Smooth muscle cell (in vitro differentiated cells): ENCODE results near the gene SERPINE2. TPM values are rescaled to one million over a fixed set of nuclear protein-coding genes. Genes with fewer than 3 reads are reported as not detected.
A peak's percentile ranks its signal among the peaks of the same experiment; 100 is the strongest.

Experiments used
- DNase-seq: peaks from one replicate; lab custom pipeline; 2025; ENCODE audit not compliant: unreplicated experiment; lab: John Stamatoyannopoulos, UW
- H2AFZ ChIP-seq: fragments of 200-600 bp; sonication (generic); 2 replicates; pipeline ENCODE4 v1.6.0; 2016; ENCODE audit warnings: antibody characterized with exemption, low read depth, mild to moderate bottlenecking
- H3F3A ChIP-seq: fragments of 200-600 bp; sonication (generic); 2 replicates; pipeline ENCODE4 v1.6.0; 2017; ENCODE audit warnings: antibody characterized with exemption, low read depth
- H3K27ac ChIP-seq: fragments of 200-600 bp; sonication (generic); 2 replicates; pipeline ENCODE4 v1.5.1; 2016; ENCODE audit warnings: low read depth, mild to moderate bottlenecking
- H3K27me3 ChIP-seq: fragments of 200-600 bp; sonication (generic); 2 replicates; pipeline ENCODE4 v1.6.1; 2016; ENCODE audit warnings: low read depth, mild to moderate bottlenecking
- H3K36me3 ChIP-seq: fragments of 200-600 bp; sonication (generic); 2 replicates; pipeline ENCODE4 v1.5.1; 2016; ENCODE audit warnings: low read depth
- H3K4me1 ChIP-seq: fragments of 200-600 bp; sonication (generic); 2 replicates; pipeline ENCODE4 v1.5.1; 2016; ENCODE audit warnings: low read depth
- H3K4me2 ChIP-seq: fragments of 200-600 bp; sonication (generic); 2 replicates; pipeline ENCODE4 v1.6.0; 2016; ENCODE audit warnings: mild to moderate bottlenecking
- H3K4me3 ChIP-seq: fragments of 200-600 bp; sonication (generic); 2 replicates; pipeline ENCODE4 v1.5.1; 2016; ENCODE audit warnings: mild to moderate bottlenecking
- H3K79me2 ChIP-seq: fragments of 200-600 bp; sonication (generic); 2 replicates; pipeline ENCODE4 v1.6.0; 2016; ENCODE audit warnings: low read depth, mild to moderate bottlenecking
- H3K9ac ChIP-seq: fragments of 200-600 bp; sonication (generic); 2 replicates; pipeline ENCODE4 v1.6.0; 2016; ENCODE audit warnings: low read depth
- H3K9me3 ChIP-seq: fragments of 200-600 bp; sonication (generic); replicated peaks from 2 replicates; pipeline ENCODE4 v1.5.1; 2016; ENCODE audit warnings: low read depth
- H4K20me1 ChIP-seq: fragments of 200-600 bp; sonication (generic); 2 replicates; pipeline ENCODE4 v1.6.0; 2016; ENCODE audit warnings: low read depth
- WGBS: methylation state at CpG from one replicate; pipeline ENCODE4 v1.1.7; 2016; ENCODE audit warnings: low lambda C conversion rate; 5-methylcytosine and 5-hydroxymethylcytosine counted together
- polyA plus RNA-seq: library from polyadenylated mRNA; unstranded; fragments of >200 nt; fragmentation: Nextera tagmentation; extraction: Ambion mirVana; gene quantifications from 2 replicates; pipeline ENCODE4 v1.2.1, GENCODE V29; 2016
- total RNA-seq: library from RNA; depleted of rRNA; stranded (reverse); fragments of >200 nt; gene quantifications from 2 replicates; pipeline ENCODE4 v1.2.3, GENCODE V29; 2014
- TF ChIP-seq, protein P1 (sequence below): fragments of 200-600 bp; sonication (generic); IDR thresholded peaks from 2 replicates; pipeline ENCODE4 v1.5.1; 2017; ENCODE audit warnings: borderline replicate concordance, mild to moderate bottlenecking, antibody characterized with exemption; ENCODE audit not compliant: insufficient read depth, poor library complexity, severe bottlenecking

SERPINE2 gene
- total and polyA plus RNA-seq, 2 experiments from 2014 or later = 2,183 to 3,094 TPM

DNA sequence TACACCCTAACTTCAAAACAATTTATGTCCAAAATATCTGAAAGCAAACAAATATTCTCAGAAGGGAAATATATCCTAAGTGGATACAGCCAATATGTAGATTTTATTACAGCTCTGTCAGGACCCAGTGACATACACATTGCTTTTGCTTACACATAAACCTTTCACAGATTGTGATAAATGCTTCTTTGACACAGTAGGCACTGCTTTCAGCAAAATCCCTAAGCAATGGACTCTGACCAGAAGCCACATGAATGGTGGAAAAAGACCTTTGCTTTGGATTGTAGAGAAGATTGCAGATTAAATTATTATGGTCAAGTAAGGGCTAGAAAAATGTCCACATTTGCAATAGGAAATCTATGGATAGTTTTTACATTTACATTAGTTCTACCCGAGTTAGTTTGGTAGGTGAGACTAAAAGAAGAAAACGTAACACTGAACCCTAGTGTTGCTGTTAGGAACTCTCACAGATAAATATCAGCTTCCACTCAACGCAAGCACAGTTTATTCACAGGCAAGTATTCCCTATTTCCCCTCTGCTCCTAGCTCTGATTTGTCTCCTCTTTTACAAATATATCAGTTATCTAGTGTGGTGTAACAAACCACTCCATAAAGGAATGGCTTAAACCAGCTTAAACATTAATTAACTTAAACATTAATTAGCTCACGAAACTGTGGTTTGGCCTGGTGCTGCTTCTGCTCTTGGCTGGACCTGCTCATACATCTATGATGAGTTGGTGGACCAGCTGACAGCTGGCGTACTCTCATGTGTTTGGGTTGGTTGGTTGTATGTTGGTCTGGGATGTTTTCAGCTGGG is 23.6 kb upstream of the SERPINE2 start:
- Histone ChIP-seq H2AFZ (peak overlapping the region; percentile 24), H3K27ac (no peak overlapping the region), H3K27me3 (no peaks in the 10 kb centered on the region), H3K36me3 (no peaks in the 10 kb centered on the region), H4K20me1 (no peaks in the 10 kb centered on the region), H3K79me2 (no peaks in the 10 kb centered on the region), H3K9me3 (no peaks in the 10 kb centered on the region), H3K4me1 (no peaks in the 10 kb centered on the region), H3K9ac (no peak overlapping the region), H3K4me3 (no peak overlapping the region), H3K4me2 (peak overlapping the region; percentile 20), H3F3A (no peaks in the 10 kb centered on the region)
- WGBS = 46% methylated on average over 5 of the region's 5 CpGs
- TF ChIP-seq, protein P1, sequence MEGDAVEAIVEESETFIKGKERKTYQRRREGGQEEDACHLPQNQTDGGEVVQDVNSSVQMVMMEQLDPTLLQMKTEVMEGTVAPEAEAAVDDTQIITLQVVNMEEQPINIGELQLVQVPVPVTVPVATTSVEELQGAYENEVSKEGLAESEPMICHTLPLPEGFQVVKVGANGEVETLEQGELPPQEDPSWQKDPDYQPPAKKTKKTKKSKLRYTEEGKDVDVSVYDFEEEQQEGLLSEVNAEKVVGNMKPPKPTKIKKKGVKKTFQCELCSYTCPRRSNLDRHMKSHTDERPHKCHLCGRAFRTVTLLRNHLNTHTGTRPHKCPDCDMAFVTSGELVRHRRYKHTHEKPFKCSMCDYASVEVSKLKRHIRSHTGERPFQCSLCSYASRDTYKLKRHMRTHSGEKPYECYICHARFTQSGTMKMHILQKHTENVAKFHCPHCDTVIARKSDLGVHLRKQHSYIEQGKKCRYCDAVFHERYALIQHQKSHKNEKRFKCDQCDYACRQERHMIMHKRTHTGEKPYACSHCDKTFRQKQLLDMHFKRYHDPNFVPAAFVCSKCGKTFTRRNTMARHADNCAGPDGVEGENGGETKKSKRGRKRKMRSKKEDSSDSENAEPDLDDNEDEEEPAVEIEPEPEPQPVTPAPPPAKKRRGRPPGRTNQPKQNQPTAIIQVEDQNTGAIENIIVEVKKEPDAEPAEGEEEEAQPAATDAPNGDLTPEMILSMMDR = no peak
- no peak for DNase-seq

DNA sequence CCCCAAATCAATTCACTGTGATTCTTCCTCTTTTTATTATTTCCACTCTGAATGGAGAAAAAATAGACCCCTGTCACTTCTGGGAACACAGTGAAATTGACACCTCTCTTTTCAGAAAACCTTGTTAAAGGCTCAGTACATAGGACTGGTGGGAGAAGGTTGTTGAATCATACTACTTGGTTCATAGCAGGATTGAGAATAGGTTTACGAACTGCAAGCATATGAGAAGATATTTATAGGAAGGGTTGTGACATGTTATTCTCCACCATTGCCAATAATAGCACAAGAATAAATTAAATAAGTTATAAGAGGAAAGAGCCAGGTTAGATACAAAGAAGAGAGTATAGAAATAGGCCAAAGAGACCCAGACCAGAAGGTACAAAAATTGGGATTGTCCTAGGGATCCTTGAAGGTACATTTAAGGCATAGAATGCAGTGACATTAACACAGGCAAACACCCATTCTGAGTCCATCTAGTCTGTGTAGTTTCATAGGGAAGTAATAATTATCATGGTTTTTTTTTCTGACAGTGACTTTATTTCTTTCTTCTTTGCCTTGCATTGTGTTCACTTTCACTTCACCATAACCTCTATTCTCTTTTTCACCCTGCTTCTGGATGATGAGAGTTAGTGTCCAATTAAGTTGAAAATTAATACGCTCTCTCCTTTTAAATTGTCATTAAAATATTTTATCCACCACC is 21.8 kb upstream of the SERPINE2 start:
- no peak for DNase-seq
- Histone ChIP-seq H3K27me3 (no peaks in the 10 kb centered on the region), H3K79me2 (no peaks in the 10 kb centered on the region), H3K36me3 (no peaks in the 10 kb centered on the region), H3K4me2 (no peak overlapping the region), H3K9ac (no peak overlapping the region), H3F3A (no peaks in the 10 kb centered on the region), H2AFZ (no peak overlapping the region), H3K27ac (no peak overlapping the region), H4K20me1 (no peaks in the 10 kb centered on the region), H3K4me3 (no peak overlapping the region), H3K9me3 (no peaks in the 10 kb centered on the region), H3K4me1 (no peaks in the 10 kb centered on the region)
- TF ChIP-seq, protein P1 = no peak
- 96% methylated on average over 2 of the region's 2 CpGs for whole genome bisulfite sequencing

DNA sequence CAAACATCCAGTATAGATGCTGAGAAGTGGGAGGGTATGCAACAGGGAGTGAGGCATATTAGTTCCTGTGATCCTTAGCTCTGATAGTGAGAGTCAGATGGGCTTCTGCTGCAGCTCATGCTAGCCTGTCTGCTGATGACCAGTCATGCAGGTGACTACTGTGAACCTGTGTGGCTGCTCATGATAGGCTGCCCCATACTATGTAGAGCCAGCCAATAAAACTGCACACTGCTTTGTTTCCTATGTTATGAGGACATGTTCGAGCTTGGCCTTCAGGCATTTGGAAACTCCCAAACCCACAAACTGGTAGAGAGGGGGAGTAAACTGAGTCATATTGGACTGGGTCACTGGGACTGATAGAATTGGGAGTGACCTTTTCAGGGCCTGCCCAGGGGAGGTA is 20.1 kb upstream of the SERPINE2 start:
- no peak for DNase-seq
- H4K20me1 ChIP-seq = no peaks in the 10 kb centered on the region
- H3K4me2 ChIP-seq = no peak overlapping the region
- H3K9ac ChIP-seq = no peak overlapping the region
- no peaks in the 10 kb centered on the region for H3K9me3 ChIP-seq
- 92% methylated on average over 1 of the region's 1 CpG for WGBS
- H3F3A ChIP-seq = no peaks in the 10 kb centered on the region
- H3K79me2 ChIP-seq = no peaks in the 10 kb centered on the region
- no peaks in the 10 kb centered on the region for H3K27me3 ChIP-seq
- no peak overlapping the region for H2AFZ ChIP-seq
- no peaks in the 10 kb centered on the region for H3K4me1 ChIP-seq
- H3K4me3 ChIP-seq = no peak overlapping the region
- TF ChIP-seq, protein P1 = no peak
- H3K36me3 ChIP-seq = no peaks in the 10 kb centered on the region
- H3K27ac ChIP-seq = no peak overlapping the region
